Left forelimb (tissue), 1 donor: ENCODE results near the gene HS6ST1.

ENCODE experiments used
- DNase-seq: peaks from one replicate; pipeline ENCODE4 v3.0.0-alpha.2; 2018; ENCODE audit warnings: low spot score

The HS6ST1 gene

GRCh38 chr2:128318776-128319464 lies at the start of gene HS6ST1:
HS6ST1 (minus strand) TSS chr2:128318868; CDS start chr2:128318563, 305 bp downstream.
- peak; percentile 91 for DNase-seq

DNA sequence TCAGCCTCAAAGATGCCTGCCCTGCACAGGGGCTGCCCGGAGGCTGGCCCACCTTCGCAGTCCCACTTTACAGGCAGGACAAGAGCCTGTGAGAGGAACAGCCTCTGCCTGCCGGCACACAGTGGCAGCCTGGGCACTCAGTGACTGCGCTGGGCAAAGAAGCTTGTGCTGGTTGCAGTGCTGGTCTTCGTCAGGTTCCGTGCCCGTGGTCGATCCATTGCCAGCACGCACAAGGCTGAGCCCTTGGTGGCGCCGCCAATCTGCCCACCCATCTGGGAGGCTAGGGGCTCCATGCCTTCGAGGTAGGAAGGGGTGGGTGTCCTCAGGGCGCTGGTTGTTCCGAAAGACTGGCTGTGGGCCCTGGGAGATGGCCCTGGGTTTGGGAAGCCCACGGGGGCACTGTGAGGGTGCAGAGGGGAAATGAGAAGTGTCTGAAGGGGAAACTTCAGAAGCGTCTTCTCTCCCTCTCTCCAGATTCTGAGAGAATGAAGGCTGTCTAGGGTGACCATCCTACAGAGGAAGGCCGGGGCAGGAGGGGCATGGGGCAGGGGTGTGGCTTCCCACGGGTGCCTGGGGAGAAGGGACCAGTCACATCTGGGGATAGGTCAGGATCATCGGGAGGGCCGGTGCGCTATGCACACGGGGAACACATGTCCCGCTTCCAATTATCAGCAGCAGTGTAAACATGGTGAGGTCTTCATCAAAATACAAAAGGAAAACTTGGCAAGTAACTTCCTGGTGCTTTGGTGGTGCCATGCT lies 49.1 kb upstream of the HS6ST1 start:
- peak; percentile 63 for DNase-seq

- peak; percentile 60 for DNase-seq
These were observed 48.2 kb upstream of the HS6ST1 start for GRCh38 chr2:128366713-128367511.

- no peak for DNase-seq
These were observed 46.7 kb upstream of the HS6ST1 start for GRCh38 chr2:128365217-128365905.

DNA sequence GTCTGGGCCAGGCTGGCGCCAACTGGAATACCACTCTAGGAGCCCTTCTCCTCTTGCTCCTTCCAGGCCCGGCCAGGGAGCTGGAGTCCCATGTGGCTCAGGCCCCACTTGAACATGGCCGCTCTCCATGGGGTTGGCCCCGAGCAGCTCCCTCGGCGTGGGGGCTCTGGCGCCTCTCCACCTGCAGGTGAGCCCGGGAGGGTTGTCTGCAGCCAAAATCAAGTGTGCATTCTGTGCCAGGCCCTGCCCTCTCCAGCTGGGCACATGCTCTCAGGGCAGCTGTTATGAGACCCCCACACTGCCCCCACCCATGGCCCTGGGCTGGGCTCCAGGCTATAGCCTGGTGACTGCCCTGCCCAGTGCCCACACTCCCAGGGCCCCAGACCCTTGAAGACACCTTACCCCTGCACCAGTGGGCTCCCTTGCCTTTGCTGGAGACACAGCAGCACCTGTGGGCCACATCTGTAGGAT lies 45.8 kb upstream of the HS6ST1 start:
- DNase-seq: no peak

GRCh38 chr2:128363934-128364361 lies 45.3 kb upstream of the HS6ST1 start:
- peak; percentile 63 for DNase-seq

- DNase-seq: peak; percentile 66
These were observed 44.2 kb upstream of the HS6ST1 start for GRCh38 chr2:128362889-128363228.

- DNase-seq: peak; percentile 40
These were observed 43.7 kb upstream of the HS6ST1 start for GRCh38 chr2:128362176-128362888.

DNA sequence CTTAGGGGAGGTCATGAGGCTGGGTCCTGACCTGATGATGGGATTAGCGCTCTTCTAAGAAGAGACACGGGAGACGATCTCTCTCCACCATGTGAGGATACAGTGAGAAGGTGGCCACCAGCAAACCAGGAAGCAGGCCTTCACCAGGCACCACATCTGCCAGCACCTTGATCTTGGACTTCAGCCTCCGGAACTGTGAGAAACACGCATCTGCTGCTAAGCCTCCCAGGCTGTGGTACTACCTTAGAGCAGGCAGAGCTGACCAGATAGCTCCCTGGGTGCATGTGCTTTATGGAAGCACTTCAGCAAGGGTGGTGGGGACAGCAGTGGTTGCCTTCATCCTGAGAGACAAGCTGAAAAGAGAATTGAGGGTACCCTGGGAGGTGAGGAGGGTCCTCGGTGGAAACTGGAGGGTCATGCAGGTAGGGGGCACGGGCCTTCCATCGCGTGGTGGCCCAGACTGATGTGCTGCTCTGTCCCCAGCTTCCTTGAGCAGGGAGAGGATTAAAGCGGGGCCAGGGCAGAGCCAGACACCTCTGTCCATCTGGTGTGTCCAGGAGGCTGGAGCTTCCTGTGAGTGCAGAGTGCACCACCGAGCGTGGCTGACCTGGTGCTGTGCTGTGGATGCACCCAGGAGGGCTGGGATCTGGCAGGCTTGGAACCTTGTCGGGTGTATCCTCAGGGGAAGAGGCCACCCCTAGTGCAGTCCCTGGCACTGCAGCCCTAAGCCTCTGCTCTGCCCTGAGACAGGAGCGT lies 42.9 kb upstream of the HS6ST1 start:
- peak; percentile 62 for DNase-seq

GRCh38 chr2:128360711-128361110 lies 42.0 kb upstream of the HS6ST1 start:
- DNase-seq: peak; percentile 53

DNA sequence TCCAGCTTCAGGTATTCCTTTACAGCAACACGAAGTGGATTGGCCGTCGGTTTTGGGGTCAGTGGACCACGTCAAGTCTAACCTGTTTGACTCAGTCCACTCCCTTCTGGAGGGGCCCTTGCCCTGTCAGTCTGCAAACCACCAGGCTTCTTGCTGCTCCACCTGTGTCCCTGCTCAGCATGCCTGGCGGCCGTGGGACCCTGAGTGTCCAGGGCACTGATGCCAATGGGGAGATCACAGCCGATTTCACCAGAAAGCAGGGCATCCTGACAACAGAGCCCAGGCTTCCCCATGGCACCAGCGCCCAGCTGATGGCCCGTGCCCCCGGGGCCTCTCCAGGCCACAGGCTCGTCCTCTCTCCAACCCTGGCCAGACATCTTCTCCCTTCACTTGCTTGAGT lies 41.2 kb upstream of the HS6ST1 start:
- DNase-seq: peak; percentile 53

DNA sequence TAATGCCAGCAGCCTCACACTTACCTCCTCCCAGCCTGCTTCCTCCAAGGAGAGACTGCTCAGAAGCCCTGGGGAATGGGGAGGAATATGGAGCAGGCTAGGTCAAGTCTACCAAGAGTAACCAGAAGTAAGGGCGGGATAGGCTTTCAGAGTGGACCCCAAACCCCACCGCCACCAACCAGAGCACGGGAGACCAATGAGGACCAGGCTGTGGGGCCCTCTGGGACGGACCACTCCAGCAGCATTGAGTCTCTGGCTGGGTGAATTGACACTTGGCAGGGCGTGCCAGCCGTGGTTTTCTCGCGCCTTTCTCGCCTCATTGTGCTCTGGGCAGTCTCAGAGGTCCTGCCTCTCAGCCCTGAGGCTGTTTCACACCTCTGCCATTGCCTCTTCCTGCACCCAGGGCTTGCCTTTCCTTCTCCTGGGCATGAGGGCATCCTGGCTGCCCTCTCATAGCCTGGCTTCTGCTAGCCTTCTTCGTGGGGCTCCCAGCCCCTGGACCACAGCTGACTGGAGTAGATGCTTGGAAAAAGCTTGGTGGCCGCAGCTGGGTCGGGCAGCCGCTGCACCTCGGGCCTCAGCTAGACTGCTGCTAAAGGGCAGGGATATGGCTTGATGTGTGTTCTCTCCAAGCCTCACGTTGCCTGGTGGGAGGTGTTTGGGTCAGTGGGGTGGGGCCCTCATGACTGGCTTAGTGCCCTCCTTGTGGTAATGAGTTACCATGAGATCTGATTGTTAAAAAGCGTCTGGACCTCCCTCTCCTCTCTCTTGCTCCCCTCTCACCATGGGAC lies 40.5 kb upstream of the HS6ST1 start:
- DNase-seq: peak; percentile 54

GRCh38 chr2:128357506-128358370 lies 39.1 kb upstream of the HS6ST1 start:
- DNase-seq: peak; percentile 47

DNA sequence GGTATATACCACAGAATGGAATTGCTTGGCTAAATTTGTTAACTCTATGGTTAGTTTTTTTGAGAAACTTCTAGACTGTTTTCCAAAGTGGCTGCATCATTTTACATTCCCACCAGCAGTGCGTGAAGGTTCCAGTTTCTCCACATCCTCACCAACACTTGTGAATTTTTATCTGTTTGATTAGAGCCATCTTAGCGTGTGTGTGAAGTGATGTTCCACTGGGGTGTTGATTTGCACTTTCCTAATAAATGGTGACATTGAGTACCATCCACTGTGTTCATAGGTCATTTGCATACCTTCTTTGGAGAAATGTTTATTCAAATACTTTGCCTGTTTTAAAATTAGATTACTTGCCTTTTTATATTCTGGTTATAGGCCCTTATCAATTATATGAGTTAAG lies 37.5 kb upstream of the HS6ST1 start:
- DNase-seq: no peak

DNA sequence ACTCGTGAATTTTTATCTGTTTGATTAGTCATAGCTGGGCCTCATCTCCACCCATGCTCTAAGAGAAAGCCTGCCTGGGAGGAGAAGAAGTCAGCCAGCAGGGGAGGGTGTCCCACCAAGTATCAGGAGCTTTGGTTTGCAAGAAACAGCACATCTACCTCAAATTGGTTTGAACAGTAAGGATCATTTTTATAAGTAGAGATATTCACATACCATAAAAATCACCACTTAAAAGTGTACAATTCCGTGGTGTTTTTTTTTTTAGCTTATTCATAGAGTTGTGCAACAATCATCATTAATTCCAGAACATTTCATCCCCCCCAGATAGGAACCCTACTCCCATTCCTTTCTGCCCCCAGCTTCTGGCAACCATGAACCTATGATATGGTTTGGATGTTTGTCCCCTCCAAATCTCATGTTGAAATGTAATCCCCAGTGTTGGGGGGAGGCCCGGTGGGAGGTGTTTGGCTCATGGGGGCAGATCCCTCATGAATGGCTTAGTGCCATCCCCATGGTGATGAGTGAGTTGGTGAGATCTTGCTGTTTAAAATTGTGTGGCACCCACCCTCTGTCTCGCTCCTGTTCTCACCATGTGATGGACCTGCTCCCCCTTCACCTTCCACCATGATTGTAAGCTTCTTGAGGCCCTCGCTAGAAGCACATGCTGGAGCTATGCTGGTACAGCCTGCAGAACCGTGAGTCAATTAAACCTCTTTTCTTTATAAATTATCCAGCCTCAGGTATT lies 36.2 kb upstream of the HS6ST1 start:
- DNase-seq: peak; percentile 14

DNA sequence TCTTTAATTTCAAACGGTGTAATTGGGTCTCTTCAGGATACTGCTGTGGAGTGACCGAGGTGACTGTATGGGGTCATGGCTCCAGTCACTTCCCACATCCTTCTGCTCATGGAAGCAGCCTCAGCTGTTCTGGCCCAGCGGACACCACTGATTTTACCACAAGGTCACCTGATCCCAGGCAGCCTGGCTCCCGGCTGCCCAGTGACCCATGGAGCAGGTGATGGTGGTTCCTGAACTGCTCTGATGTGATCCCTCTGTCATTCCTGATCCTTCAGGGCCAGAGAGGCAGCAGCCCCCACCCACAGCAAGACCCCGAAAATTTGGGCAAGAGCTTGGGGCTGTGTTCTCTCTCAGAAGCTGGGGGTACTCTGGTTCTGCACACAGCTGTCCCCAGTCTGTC lies 35.5 kb upstream of the HS6ST1 start:
- DNase-seq: peak; percentile 47

- no peak for DNase-seq
These were observed 32.1 kb upstream of the HS6ST1 start for GRCh38 chr2:128350736-128351135.

DNA sequence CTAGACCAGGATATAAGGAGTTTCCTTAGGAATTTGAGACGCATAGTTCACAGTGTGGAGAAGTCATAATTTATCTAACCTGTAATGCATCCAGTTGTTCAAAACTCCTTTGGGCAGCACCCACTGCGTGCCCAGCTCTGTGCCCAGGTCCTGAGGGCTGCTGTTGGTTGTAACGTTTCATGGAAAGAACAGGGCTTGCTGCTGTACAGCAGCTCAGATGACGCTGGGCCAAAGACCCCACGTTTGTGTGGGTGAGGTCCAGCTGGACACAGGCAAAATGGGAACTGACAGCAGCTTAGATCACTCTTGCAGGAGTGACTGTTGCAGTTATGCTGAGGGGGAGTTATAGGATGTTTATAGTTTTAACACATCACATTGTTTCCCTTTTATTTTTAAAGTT lies 30.0 kb upstream of the HS6ST1 start:
- peak; percentile 64 for DNase-seq
